Vagina (tissue), 2 donors: Measurements from ENCODE around the gene SDK2. TPM values are rescaled to one million over a fixed set of nuclear protein-coding genes. Genes with fewer than 3 reads are reported as not detected.

Experiments
- DNase-seq, 2 donors: peaks; one replicate each; pipeline ENCODE4 v3.0.0-alpha.2; 2017; ENCODE audit errors: extremely low spot score in 2 of 2
- H3K27ac ChIP-seq: fragments of 200-600 bp; sonication (generic); one replicate; pipeline ENCODE4 v1.5.1; 2019
- H3K27me3 ChIP-seq: fragments of 200-600 bp; sonication (generic); one replicate; pipeline ENCODE4 v1.5.1; 2019
- H3K36me3 ChIP-seq, 2 donors: fragments of 200-600 bp; sonication (generic); one replicate each; pipeline ENCODE4 v1.5.1; 2017 to 2019
- H3K4me1 ChIP-seq: fragments of 200-600 bp; sonication (generic); one replicate; pipeline ENCODE4 v1.5.1; 2019
- H3K4me3 ChIP-seq, 2 donors: fragments of 200-600 bp; sonication (generic); 1 replicate in 1 of 2; 2 replicates in 1 of 2; pipeline ENCODE4 v1.5.1; 2016 to 2019
- H3K9me3 ChIP-seq: fragments of 200-600 bp; sonication (generic); one replicate; pipeline ENCODE4 v1.5.1; 2019
- POLR2A ChIP-seq, 2 donors: fragments of 450-650 bp; IDR thresholded peaks; one replicate each; pipeline ENCODE4 v1.6.1; 2017; ENCODE audit warnings: antibody characterized with exemption in 2 of 2, mild to moderate bottlenecking in 2 of 2, moderate library complexity in 2 of 2
- POLR2AphosphoS5 ChIP-seq, 2 donors: sonication (generic); formaldehyde crosslinking; IDR thresholded peaks; one replicate each; pipeline ENCODE4 v1.9.0; 2017; ENCODE audit warnings: antibody characterized with exemption in 2 of 2, mild to moderate bottlenecking in 2 of 2, low read depth in 1 of 2; ENCODE audit not compliant: insufficient read depth in 1 of 2
- intact Hi-C: fragments of 100-400 bp; cut with DNase I; formaldehyde crosslinking; loops from one replicate; pipeline ENCODE4 v1.15.1; 2023
- total RNA-seq: library from RNA; depleted of rRNA; stranded (reverse); fragments of >200 nt; gene quantifications from one replicate; pipeline ENCODE4 v1.2.3, GENCODE V29; 2016
- TF ChIP-seq, protein P1 (sequence below), 3 experiments: fragments of 450-650 bp in 2 of 3; fragments of 200-600 bp in 1 of 3; sonication (generic) in 1 of 3; IDR thresholded peaks; one replicate each; pipeline ENCODE4 v1.5.1; 2017 to 2019; ENCODE audit warnings: antibody characterized with exemption in 3 of 3, mild to moderate bottlenecking in 2 of 3, moderate library complexity in 2 of 3

The SDK2 gene
- total RNA-seq, 1 donor from 2014 or later, result 1.7 TPM

DNA sequence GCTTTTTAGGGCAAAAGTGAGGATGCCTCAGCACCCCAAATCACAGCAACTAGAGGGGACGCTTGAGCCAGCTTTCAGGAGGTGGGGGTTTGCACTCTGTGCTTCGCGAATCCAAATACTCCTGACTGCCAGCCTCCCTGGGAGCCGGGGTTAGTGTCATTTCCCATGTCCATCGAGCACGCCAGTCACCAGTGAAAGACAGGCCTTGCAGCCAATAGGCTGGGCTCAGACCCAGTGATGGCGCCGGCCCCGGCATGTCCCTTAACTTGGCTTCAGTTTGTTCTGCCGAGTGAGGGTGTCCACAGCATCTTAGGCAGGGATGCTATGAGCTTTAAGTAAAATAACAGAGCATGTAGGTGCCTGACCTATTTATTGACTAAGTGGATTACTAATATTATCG, 281.5 kb downstream of the SDK2 start:
- no peak for DNase-seq
- H3K4me1 ChIP-seq, result peaks cover 7% of the 10 kb centered on the region
- no peak overlapping the region for H3K27ac ChIP-seq
- intact Hi-C loops, result loop anchor here (10.0 kb wide), 1 partner anchor 638 kb away; no protein-coding TSS in a partner anchor
- no peaks in the 10 kb centered on the region for H3K36me3 ChIP-seq
- no peaks in the 10 kb centered on the region for H3K27me3 ChIP-seq
- no peak overlapping the region for H3K4me3 ChIP-seq
- H3K9me3 ChIP-seq, result no peaks in the 10 kb centered on the region
- TF ChIP-seq, protein P1, sequence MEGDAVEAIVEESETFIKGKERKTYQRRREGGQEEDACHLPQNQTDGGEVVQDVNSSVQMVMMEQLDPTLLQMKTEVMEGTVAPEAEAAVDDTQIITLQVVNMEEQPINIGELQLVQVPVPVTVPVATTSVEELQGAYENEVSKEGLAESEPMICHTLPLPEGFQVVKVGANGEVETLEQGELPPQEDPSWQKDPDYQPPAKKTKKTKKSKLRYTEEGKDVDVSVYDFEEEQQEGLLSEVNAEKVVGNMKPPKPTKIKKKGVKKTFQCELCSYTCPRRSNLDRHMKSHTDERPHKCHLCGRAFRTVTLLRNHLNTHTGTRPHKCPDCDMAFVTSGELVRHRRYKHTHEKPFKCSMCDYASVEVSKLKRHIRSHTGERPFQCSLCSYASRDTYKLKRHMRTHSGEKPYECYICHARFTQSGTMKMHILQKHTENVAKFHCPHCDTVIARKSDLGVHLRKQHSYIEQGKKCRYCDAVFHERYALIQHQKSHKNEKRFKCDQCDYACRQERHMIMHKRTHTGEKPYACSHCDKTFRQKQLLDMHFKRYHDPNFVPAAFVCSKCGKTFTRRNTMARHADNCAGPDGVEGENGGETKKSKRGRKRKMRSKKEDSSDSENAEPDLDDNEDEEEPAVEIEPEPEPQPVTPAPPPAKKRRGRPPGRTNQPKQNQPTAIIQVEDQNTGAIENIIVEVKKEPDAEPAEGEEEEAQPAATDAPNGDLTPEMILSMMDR (IDR thresholded peaks at IDR 0.05), result no peak
- no peak for TF ChIP-seq POLR2A (IDR thresholded peaks at IDR 0.05)
- TF ChIP-seq POLR2AphosphoS5 (IDR thresholded peaks at IDR 0.05; ENCODE audit: insufficient read depth in 1 of 2, low read depth in 1 of 2), result no peak

DNA sequence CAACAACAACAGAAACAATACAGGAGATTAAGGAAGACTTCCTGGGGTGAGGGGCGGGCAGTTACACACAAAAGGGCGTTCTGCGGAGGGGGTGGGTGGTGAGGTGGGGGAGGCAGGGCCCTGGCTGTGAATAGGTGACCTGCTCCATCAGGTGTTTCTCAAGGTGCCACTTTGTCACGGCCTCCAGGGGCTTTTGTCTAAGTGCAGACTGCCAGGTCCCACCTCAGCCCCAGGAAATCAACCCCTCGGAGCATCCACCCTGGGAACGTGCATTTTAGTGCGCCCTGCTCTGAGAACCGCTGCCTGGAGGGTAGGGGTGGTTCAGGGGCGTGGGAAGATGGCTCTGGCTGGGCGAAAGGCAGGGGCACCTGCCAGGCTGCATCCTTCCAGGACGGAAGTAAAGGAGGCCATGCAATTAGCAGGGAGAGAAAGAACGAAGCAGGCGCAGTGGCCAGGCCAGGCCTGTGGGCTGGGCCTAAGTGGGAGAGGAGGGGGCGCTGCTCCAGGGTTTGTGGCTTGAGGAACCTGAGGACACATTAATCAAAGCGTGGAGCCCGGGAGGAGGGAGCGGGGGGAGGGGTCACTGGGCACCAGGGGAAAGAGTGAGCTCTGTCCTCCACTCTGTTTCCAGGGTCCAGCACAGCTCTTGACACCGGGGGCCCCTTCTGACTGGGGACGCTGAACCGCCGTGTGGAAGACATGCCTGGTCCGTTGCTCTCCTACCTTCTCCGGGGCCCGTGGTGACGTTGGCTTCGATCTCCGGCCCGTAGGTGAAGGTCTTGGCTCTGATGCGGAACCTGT, 283.1 kb downstream of the SDK2 start:
- Histone ChIP-seq H3K27me3 (no peaks in the 10 kb centered on the region), H3K9me3 (no peaks in the 10 kb centered on the region), H3K4me1 (peaks cover 16% of the 10 kb centered on the region), H3K36me3 (no peaks in the 10 kb centered on the region), H3K27ac (no peak overlapping the region), H3K4me3 (no peak overlapping the region)
- intact Hi-C loops, result loop anchor here (10.0 kb wide), 1 partner anchor 636 kb away; no protein-coding TSS in a partner anchor
- no peak for DNase-seq
- TF ChIP-seq, protein P1 (IDR thresholded peaks at IDR 0.05), result no peak
- no peak for TF ChIP-seq POLR2A (IDR thresholded peaks at IDR 0.05)
- TF ChIP-seq POLR2AphosphoS5 (IDR thresholded peaks at IDR 0.05; ENCODE audit: insufficient read depth in 1 of 2, low read depth in 1 of 2), result no peak

DNA sequence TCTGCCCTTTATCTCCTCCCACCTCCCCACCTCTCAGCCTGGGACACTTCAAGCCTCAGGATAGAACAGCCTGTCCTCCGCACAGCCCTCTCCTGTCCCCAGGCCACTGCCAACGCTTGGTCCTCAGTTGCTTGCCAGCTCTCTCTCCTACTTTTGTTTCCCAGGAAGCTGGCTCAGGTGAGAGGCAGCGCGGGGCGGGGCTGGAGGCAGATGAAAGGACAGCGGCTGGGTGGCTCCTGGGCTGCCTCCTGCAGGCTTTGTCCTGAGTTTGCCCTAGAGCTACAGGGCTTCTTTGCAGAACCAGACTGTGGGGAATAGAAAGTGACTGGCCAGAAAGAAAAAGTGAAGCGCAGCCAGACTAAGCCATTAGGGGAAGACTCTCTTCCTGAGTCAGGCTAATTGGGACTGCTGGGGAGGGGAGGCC, 284.2 kb downstream of the SDK2 start:
- H3K4me1 ChIP-seq, result peaks cover 23% of the 10 kb centered on the region
- no peak overlapping the region for H3K4me3 ChIP-seq
- intact Hi-C loops, result loop anchor here (10.0 kb wide), 1 partner anchor 635 kb away; no protein-coding TSS in a partner anchor
- H3K27me3 ChIP-seq, result no peaks in the 10 kb centered on the region
- H3K36me3 ChIP-seq, result no peaks in the 10 kb centered on the region
- no peak overlapping the region for H3K27ac ChIP-seq
- no peaks in the 10 kb centered on the region for H3K9me3 ChIP-seq
- DNase-seq, result no peak
- TF ChIP-seq POLR2A (IDR thresholded peaks at IDR 0.05), result no peak
- TF ChIP-seq POLR2AphosphoS5 (IDR thresholded peaks at IDR 0.05; ENCODE audit: insufficient read depth in 1 of 2, low read depth in 1 of 2), result no peak
- TF ChIP-seq, protein P1 (IDR thresholded peaks at IDR 0.05), result no peak

DNA sequence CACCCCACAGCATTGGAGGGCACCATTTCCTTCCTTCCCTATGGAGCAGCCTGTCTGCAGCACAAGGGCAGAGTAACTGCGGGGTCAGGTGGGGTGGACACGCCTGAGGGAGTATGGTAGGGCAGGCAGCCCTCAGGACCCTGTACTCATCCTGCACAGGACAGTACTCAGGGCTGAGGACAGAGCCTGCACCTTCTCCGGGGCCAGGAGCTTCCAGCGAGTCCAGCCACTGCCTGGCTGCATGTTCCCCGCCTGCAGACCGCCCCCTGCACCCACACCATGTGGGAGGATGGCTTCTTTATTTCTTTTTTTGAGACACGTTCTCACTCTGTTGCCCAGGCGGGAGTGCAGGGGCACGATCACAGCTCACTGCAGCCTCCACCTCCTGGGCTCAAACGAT, 284.9 kb downstream of the SDK2 start:
- no peak for DNase-seq
- H3K27me3 ChIP-seq, result no peaks in the 10 kb centered on the region
- TF ChIP-seq POLR2A (IDR thresholded peaks at IDR 0.05), result no peak
- TF ChIP-seq, protein P1 (IDR thresholded peaks at IDR 0.05), result no peak
- TF ChIP-seq POLR2AphosphoS5 (IDR thresholded peaks at IDR 0.05; ENCODE audit: insufficient read depth in 1 of 2, low read depth in 1 of 2), result no peak
- no peak overlapping the region for H3K4me3 ChIP-seq
- H3K4me1 ChIP-seq, result peaks cover 23% of the 10 kb centered on the region
- intact Hi-C loops, result no loop called here
- H3K36me3 ChIP-seq, result no peaks in the 10 kb centered on the region
- H3K27ac ChIP-seq, result no peak overlapping the region
- no peaks in the 10 kb centered on the region for H3K9me3 ChIP-seq

DNA sequence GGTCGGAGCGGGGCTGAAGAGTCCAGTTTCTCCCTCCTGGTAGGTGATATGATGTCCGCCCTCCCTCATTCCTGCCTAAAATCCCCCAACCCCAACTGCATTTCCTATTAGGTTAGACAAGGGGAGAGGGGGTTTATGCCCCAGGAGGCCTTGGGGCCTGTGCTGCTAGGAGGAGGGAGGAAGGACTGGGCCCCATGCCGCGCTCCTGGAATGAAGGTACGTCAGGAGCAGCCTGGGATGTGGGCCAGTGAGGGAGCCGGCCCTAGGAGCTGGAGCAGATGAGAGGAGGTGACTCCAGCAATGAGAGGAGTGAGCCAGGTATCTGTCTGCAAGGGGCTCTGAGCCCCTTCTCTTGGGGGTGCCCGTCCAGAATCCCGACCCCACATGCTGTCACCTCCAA, 285.6 kb downstream of the SDK2 start:
- Histone ChIP-seq H3K9me3 (no peaks in the 10 kb centered on the region), H3K27ac (no peak overlapping the region), H3K4me3 (no peak overlapping the region), H3K36me3 (no peaks in the 10 kb centered on the region), H3K27me3 (no peaks in the 10 kb centered on the region), H3K4me1 (peaks cover 23% of the 10 kb centered on the region)
- intact Hi-C loops, result no loop called here
- no peak for TF ChIP-seq POLR2A (IDR thresholded peaks at IDR 0.05)
- TF ChIP-seq, protein P1 (IDR thresholded peaks at IDR 0.05), result no peak
- TF ChIP-seq POLR2AphosphoS5 (IDR thresholded peaks at IDR 0.05; ENCODE audit: insufficient read depth in 1 of 2, low read depth in 1 of 2), result no peak
- DNase-seq, result no peak
